HG03520 (cell line): Measurements from ENCODE around the gene TEDDM1.
"Not testable (repeated sequence)": the region's sequence is repeated elsewhere in the genome, so short reads cannot be mapped to it uniquely, and the experiment has no call there.

Experiments
- ATAC-seq: cut with Tn5 transposase; IDR thresholded peaks from one replicate; pipeline ENCODE4 v1.9.1; 2021; ENCODE audit warnings: mild to moderate bottlenecking, moderate library complexity; ENCODE audit not compliant: unreplicated experiment

The TEDDM1 gene, protein sequence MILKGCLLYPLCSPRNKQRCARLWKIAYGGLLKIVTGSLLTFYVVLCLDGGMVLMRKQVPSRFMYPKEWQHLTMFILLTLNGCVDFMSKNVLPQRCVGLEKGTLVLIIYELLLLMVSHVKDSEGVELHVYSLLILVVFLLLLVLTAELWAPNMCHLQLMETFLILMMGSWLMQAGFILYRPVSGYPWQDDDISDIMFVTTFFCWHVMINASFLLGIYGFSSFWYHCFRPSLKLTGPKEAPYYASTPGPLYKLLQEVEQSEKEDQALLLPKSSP

DNA sequence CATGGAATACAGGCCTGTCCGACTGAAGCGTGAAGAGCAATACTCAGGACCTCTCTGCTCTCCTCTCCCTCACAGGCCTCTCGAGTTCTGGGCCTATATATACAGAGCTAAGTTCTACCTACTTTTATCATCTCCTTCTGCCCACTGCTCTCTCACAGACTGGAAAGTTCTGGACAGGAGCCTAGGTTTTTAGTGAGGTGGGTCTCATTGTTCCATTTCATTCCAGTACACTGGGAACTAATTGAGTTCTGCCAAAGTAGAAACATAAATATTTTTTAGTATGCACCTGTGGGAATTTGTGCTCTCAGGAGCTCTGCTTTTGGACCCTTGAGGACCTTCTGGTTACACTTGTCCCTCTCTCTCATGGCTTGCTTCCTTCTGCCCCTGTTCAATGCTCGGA lies at the start of gene TEDDM1:
Gene TEDDM1 (minus strand): TSS at position 101 of the 400 bp plus-strand sequence. CDS start 182 bp downstream, outside the sequence.
- no peak for ATAC-seq

DNA sequence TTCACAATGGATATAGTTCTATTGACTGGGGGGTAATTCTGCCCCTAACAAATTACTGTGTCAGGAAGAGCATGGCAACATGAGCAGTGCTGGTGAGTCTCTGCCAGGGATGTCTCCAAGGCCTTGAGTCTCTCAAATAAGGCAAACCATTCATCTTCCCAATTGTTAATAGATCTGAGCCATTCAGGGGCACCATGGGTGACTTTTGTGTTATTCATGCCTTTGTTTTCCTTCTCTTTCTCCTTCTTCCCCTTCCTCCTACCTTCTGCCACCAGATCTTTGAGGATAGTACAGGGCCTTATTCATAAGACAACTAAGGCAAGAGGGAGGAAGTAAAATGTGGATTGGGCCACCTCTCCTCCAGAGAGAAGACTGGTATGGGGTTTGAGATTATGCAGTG lies 49.6 kb upstream of the TEDDM1 start, which contains the start of gene RGSL1:
Gene RGSL1 (plus strand): TSS at position 60 of the 400 bp plus-strand sequence. CDS start 20 bp downstream, at position 80.
- ATAC-seq, result no peak

DNA sequence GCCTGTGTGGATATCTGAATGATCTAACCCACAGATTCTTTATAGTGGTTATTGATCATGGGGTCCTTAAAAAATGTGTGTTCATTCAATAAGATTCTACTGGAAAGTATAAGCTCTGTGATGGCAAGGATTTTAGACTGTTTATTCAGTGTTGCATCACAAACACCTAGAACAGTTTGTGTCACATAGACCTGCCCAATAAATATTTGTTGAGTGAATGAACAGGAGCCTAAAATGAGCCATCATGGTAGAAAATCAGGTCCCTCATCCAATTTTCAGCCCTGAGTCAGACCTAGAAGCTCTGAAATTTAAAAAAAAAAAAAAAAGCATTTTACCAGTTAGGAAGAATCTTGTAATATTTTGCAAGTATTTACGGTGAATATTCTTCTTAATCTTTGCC lies 47.2 kb upstream of the TEDDM1 start:
- no peak for ATAC-seq

DNA sequence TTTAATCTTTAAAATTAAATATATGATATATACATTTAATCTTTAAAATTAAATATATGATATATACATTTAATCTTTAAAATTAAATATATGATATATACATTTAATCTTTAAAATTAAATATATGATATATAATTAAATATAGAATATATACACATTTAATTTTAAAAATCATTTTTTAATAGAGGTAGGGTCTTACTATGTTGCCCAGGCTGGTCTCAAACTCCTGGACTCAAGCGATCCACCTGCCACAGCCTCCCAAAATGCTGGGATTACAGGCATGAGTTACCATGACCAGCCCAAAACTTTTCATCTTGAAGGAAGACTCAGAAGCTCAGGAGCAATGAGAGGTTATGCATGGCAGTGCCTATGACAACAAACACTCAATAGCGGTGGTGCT lies 46.7 kb upstream of the TEDDM1 start:
- ATAC-seq, result not testable (repeated sequence)

DNA sequence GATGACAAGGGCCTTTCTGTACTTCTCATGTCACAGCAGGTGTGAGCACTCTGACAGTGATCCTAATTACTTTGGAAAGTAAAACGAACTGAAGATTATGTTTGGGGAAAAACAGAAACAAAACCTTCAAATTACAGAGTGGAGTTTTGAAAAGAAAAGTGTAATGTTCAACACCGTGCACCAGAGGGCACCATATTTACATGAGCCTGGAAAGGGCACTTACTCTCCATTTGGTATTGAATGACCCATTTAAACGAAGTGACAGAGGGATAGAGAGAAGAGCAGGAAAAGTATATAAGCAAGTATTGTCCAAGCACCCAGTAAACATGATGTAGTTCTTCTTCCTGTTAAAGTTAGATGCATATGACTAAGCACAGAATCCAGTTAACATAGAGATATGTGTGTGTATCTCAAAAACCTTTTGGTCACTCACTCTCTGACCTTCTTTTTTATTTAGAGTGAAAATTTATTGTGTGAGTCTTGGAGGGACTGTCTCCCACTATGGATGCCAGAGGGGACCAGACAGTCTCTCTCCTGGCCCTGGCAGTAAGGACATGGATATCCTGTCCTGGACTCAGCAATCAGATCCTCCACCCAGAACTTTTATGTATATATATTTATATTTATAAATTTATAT lies 45.7 kb upstream of the TEDDM1 start:
- ATAC-seq, result no peak

DNA sequence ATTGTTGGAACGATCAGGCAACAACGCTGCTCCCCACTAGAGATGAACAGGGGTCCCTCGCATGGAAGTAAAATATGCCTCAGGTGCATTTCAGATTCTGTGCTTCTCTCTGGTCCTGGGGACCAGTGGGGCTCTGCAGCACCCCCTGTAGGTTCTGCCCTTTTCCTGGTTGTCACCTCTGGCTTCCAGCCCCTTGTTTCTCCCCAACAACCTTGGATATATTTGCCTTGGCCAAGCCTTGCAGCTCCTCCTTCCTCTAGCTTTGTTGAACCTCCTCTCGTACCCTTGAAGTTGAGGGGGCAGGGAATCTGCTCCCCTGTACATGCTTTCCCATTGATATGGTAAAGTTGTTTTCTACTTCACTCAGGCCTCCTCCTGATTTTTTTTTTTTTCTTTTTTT lies 44.0 kb upstream of the TEDDM1 start:
- ATAC-seq, result no peak

DNA sequence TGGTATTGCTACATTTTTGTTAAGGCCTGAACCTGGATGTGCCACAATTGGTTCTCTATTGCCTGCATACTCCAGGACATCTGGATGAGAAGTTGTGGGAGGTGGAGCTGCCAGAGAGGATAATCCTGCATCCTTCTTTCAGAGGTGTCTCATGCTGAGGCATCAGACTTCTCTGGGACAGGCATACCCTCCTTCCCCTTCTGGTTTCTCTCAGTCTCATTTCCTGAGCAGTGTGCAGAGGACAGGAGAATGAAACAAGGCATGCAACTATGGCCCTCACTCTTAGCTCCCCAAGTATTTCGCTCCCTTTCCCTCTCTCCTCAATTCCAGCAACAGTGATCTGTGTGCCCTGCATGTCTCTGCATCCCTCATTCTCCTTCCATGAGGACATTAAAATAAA lies 41.9 kb upstream of the TEDDM1 start:
- no peak for ATAC-seq

DNA sequence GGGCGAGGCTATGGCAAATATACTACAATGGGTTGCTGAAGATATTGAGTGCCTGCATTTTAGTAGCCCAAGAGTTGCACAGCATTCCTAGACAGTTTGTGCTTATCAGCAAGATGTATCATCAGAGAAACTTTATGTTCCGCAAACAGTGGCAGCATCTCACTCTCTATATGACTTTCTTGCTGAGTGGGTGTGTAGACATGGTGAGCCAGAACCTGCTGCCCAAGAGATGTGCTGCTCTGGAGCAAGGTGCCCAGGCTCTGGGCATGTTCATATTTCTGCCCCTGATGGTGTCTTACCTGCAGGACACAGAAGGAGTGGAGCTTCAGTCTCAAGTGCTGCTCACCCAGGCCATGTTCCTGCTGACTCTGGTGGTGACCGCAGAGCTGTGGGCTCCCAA lies 41.3 kb upstream of the TEDDM1 start:
- no peak for ATAC-seq

DNA sequence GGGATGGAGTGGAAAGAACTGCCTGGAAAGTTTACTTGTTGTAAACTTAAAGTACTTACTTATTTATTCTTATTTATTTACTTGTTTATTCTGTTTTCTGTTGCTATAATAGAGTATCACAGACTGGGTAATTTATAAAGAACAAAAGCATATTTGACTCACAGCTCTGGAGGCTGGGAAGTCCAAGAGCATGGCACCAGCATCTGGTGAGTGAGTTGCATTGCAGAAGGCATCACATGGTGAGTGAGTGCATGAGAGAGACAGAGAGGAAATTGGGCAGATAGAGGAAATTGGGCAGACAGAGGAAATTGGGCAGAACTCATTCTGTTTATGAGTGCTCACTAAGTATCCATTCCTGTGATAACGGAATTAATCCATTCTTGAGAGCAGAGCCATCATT lies 37.9 kb upstream of the TEDDM1 start:
- no peak for ATAC-seq

DNA sequence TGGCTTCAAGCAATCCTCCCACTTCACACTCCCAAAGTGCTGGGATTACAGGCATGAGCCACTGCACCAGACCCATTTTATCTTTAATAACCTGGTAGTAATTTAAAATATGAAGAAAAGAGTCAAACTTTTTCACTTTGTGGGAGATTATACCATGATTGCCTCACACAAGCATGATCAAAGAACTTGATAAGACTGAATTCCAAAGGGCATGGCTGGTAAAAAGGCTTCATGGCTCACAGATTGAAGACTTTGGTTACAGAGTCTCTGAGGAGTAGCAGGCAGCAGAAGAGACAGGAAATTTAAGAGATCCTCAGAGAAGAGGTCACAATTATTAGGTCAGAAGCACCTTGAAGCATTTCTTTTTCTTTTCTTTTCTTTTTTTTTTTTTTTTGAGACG lies 33.1 kb upstream of the TEDDM1 start:
- ATAC-seq, result no peak

DNA sequence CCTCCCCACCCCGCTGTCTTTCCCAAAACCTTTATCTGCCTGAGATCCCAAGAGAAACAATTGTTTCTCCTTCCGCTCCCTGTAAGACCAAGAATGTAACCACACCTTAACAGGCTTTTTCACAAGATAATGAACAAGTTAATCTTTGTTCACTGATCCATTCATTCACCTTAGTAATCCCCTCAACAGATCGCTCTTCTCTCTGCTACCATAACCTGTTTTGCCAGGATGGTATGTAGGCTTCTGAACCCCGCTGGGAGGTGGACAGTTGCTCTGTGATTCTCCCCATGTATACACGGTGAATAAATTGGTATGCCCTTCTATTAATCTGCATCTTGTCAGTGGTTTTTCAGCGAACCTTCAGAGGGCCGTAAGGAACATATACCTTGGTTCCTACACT lies 30.8 kb upstream of the TEDDM1 start:
- ATAC-seq, result no peak

DNA sequence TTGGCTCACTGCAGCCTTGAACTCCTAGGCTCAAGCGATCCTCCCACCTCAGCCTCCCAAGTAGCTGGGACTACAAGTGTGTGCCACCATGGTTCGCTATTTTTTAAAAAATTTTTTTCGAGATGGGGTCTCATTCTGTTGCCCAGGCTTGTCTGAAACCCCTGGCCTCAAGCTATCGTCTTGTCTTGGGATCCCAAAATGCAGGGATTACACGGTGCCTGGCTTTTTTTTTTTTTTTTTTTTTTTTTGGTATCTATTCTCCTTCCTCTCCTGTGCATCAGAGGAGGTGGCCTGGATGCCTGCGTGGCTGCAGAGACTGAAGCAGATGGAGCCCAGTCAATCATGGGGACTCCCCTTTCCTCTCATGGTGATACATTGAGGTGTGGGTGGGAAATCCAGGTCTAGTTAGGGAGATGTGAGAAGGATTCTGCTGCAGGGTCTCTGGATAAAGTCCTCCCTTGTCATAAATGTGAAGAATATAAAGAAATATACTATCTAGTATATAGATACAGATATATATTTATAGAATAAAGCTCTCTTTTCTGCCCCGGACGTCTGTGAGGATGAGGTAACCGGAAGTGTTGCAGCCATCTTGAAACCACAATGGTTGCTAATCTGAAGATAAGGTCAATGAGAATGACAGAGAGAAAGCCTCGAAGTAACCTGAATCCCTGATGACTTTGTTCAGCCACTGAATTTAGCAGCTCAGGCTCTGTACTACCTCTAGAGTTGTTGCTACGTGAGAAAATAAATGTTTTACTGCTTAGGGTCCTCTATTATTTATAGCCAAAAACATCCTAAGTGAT lies 30.0 kb upstream of the TEDDM1 start:
- peak; percentile 46 for ATAC-seq

DNA sequence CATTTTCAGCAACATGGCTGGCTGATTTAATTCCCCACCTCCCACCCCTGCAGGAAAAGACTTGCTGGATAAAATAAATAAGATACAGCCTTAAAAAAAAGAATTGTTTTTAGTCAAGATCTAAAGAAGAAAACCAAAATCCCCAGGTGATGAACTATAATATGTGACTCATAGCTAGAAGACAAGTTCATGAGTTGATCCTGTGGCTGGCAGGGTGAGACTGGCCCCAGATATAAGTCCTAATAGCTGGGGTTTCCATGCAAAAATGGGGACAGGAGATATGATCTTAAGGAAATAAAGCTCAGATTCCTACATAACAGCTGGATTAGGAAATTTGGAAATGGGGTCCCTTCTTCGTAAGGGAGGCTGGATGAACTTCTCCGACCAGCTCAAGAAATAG lies 27.6 kb upstream of the TEDDM1 start:
- no peak for ATAC-seq

DNA sequence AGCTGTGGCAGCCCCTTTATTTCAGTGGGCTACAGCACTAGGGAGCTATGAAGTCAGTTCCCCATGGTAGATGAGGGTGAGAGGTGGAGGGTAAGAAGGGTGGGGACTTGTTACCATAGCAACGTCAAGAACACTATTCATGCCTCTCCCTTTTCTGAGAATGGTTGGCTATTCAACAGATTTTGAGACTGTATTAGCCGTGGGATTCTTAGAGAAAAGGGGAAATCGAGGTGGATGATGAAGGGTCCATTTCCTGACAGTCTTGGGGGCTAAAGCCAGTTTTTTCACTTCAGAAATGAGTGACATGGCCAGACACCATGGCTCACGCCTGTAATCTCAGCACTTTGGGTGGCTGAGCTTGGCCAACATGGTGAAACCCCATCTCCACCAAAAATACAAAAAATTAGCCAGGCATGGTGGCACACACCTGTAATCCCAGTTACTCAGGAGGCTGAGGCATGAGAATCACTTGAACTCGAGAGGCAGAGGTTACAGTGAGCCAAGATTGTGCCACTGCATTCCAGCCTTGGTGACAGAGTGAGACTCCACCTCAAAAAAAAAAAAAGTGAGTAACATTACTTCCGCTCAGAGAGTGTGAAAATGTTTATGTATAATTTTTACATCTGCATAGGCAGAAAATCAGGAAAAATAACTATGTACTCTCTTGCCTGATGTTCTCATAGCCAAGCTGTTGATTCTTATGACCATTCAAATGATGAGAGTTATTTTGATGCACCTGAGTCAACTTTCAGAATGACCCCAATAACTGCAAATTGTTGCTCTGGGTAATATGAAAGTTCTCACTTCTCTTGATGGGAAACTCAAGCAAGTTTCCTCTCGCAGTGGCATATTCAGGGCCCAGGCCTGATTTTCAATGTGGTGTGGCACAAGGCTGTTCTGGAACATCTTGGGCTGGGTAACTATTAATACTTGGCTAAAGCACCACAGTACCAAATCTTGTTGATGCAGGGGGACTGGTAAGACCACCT lies 26.3 kb upstream of the TEDDM1 start:
- ATAC-seq, result peak; percentile 58

DNA sequence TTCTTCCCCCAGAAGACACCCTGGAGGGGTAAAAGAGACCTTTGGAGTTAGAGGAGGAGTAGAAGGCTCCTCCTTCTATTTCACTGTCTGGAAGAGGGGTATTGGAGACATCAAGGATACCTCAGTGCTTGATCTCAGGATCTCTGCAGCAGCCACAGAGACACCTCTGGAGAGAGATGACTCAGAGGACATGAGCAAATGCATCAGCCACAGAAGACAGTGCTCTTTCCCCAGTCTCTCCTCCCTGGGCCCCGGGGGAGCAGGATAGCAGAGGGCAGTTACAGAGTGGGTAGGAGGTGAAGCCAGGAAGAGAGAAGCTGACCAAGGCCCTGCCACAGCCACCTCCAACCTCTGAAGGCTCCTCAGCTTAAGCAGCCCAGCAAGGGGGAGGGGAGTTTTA lies 15.3 kb upstream of the TEDDM1 start:
- no peak for ATAC-seq

DNA sequence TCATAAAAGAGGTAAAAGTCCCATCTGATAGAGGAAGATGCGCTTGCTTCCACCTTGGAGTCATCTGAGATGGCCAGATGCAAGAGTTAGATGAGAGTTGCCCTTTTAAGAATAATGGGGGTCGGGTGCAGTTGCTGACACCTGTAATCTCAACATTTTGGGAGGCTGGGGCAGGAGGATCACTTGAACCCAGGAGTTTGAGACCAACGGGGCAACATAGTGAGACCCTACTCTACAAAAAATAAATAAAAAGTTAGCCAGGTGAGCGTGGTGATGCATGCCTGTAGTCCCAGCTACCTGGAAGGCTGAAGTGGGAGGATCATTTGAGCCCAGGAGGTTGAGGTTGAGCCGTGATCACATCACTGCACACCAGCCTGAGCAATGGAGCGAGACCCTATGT lies 13.5 kb upstream of the TEDDM1 start:
- no peak for ATAC-seq

DNA sequence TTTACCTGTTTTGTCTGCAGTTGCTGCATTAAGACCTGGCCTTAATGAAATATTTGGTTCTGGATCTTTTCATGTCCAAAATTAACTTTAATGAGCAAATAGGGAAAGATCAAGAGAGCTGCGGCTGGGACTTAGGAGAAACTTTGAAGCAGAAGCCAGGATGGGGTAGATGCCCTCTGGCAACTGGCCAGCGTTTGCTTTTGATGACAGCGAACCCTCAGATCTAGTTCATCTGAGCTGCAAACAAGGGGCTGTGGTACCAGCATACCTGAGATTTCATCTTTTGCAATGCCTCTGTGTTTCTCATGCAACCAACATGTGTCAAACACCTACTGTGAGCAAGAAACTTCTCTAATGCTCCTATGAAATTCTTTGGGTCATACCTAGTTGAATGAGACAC lies 13.0 kb upstream of the TEDDM1 start:
- no peak for ATAC-seq

DNA sequence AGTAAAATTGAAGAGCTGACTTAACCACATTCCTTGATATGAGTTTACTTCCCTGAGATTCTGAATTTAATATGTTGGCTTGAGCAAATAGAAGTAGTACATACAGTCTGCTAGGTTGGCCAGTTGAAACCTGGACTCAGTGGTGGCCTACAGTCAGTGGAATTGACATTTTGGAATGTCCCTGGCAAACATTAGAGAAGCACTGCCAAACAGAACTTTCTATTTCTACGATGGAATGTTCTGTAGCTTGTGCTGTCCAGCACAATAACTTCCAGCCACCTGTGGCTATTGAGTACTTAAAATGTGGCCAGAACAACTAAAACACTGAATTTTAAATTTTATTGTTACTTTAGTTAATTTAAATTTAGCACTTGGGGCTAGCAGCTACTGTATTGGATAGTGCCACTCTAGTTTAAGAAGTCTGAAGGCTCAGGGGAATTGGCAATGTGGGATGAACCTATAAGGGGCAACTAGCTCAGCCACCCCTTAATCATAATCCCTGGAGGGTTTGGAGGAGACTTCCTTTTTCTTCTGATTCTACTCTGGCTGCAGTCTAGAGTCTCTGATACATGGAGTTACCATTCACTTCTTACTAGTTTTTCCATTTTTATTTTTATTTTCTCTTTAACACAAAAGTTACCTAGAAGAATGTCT lies 10.3 kb upstream of the TEDDM1 start:
- ATAC-seq, result no peak

DNA sequence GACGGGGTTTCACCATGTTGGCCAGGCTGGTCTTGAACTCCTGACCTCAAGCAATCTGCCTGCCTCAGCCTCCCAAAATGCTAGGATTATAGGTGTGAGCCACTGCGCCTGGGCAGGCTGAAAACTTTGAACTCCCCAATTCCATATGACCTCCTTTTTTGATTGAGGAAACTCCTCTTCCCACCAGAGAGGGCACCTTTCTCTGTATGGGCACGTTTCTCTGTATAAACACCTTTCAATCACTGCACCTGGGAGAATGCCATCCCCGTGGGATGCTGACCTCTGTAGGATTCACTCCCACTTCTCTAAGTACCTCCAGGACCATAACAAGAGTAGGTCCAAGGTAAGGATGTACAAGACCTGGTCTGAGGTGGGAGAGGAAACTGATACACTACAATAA lies 9.7 kb upstream of the TEDDM1 start:
- no peak for ATAC-seq

DNA sequence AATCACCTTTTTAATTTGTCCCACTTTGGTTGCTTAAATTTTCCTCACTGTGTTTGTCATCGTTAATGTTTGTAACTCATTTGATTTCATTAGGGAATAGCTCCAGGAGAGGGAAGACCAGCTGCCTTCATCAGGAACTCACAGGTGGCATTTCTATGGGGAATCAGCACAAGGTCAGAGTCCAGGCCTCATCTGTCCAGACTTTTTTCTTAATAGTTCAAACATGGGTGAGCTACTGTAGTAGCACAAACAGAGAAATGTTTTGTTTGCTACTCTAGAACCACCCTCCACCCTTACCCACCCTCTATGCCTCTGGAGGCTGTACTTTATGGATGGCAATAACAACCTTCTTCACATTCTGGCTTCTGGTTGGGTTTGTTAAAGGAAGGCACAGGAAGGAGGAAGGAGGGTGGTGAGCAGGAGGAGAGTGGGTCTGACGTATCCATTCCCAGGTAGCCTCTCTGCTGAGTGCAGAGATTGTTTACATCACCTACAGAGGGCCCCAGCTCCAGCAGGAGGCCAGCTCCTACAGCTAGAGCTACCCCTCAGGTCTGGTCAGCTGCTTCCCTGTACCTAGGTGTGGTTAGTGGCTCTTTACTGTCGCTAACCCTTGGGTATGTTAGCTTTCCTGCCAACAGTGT lies 8.1 kb upstream of the TEDDM1 start:
- ATAC-seq, result no peak
